HepG2 (cell line): ENCODE results near the gene SKP1. TPM values are rescaled to one million over a fixed set of nuclear protein-coding genes. Genes with fewer than 3 reads are reported as not detected.

Experiments
- CHD2 ChIP-seq: IDR thresholded peaks from 2 replicates; pipeline ENCODE4 v1.6.1; 2011; ENCODE audit warnings: low read depth, low read length, improper control_type of control experiment
- NRL ChIP-seq: sonication (generic); formaldehyde crosslinking; IDR thresholded peaks from 2 replicates; pipeline ENCODE4 v1.5.0; 2020; ENCODE audit warnings: missing genetic modification reagents, mild to moderate bottlenecking, moderate library complexity, borderline replicate concordance
- PHF21A ChIP-seq: sonication (generic); formaldehyde crosslinking; IDR thresholded peaks from 2 replicates; pipeline ENCODE4 v1.5.0; 2020; ENCODE audit warnings: mild to moderate bottlenecking, missing genetic modification reagents
- RERE ChIP-seq: IDR thresholded peaks from 2 replicates; pipeline ENCODE4 v1.6.1; 2016; ENCODE audit warnings: low read depth, missing genetic modification reagents, missing compliant biosample characterization
- SMAD9 ChIP-seq: sonication (generic); formaldehyde crosslinking; IDR thresholded peaks from 2 replicates; pipeline ENCODE4 v1.5.1; 2020; ENCODE audit warnings: mild to moderate bottlenecking, missing genetic modification reagents
- ZFYVE20 ChIP-seq: sonication (generic); formaldehyde crosslinking; IDR thresholded peaks from 2 replicates; pipeline ENCODE4 v1.8.0; 2023; ENCODE audit warnings: low read depth, mild to moderate bottlenecking, moderate library complexity, missing genetic modification reagents, borderline replicate concordance
- ZNF263 ChIP-seq: sonication (generic); formaldehyde crosslinking; IDR thresholded peaks from 2 replicates; pipeline ENCODE4 v1.4.0; 2020; ENCODE audit warnings: missing genetic modification reagents
- ZNF703 ChIP-seq: sonication (generic); formaldehyde crosslinking; IDR thresholded peaks from 2 replicates; pipeline ENCODE4 v1.5.1; 2020; ENCODE audit warnings: missing genetic modification reagents, mild to moderate bottlenecking, moderate library complexity, borderline replicate concordance
- polyA plus RNA-seq, 8 experiments: library from polyadenylated mRNA; depleted of rRNA in 3 of 8; stranded (reverse) in 7 of 8; unstranded in 1 of 8; fragments of >200 nt; fragmentation: Illumina TruSeq in 4 of 8; extraction: Trizol in 4 of 8; gene quantifications; 2 replicates each; pipeline versions ENCODE4 v1.2.1 to v1.2.3, GENCODE V29; 2011 to 2016; ENCODE audit warnings: low read depth in 4 of 8, missing spikeins in 1 of 8, mixed read lengths in 1 of 8; ENCODE audit not compliant: insufficient read depth in 1 of 8
- total RNA-seq, 5 experiments: library from RNA; depleted of rRNA; stranded (reverse); fragments of >200 nt; fragmentation: Illumina TruSeq; extraction: Trizol; gene quantifications; 2 replicates each; pipeline ENCODE4 v1.2.3, GENCODE V29; 2016; ENCODE audit warnings: low read depth in 1 of 5
- TF ChIP-seq, protein P1 (sequence below): sonication (generic); formaldehyde crosslinking; IDR thresholded peaks from 2 replicates; pipeline ENCODE4 v1.9.0; 2021; ENCODE audit warnings: missing genetic modification reagents, borderline replicate concordance
- TF ChIP-seq, protein P2 (sequence below): sonication (generic); formaldehyde crosslinking; IDR thresholded peaks from 2 replicates; pipeline ENCODE4 v1.4.0; 2020; ENCODE audit warnings: mild to moderate bottlenecking, missing genetic modification reagents, borderline replicate concordance

The SKP1 gene
- total and polyA plus RNA-seq, 2 of the 13 experiments (the other 11 are each of a cell fraction or from before 2014, with no cell fraction given): 134 to 340 TPM

- TF ChIP-seq RERE (CRISPR knock-in tag): 0 out of 2 replicates have a peak, but pooled peaks have one; percentile 24
- TF ChIP-seq ZNF703 (CRISPR knock-in tag): peak; percentile 67; the same call in 1 of the 2 replicates
- peak; percentile 71; the same call in 1 of the 2 replicates for TF ChIP-seq ZNF263 (CRISPR knock-in tag)
- TF ChIP-seq ZFYVE20 (CRISPR knock-in tag): no peak
- TF ChIP-seq, protein P1, sequence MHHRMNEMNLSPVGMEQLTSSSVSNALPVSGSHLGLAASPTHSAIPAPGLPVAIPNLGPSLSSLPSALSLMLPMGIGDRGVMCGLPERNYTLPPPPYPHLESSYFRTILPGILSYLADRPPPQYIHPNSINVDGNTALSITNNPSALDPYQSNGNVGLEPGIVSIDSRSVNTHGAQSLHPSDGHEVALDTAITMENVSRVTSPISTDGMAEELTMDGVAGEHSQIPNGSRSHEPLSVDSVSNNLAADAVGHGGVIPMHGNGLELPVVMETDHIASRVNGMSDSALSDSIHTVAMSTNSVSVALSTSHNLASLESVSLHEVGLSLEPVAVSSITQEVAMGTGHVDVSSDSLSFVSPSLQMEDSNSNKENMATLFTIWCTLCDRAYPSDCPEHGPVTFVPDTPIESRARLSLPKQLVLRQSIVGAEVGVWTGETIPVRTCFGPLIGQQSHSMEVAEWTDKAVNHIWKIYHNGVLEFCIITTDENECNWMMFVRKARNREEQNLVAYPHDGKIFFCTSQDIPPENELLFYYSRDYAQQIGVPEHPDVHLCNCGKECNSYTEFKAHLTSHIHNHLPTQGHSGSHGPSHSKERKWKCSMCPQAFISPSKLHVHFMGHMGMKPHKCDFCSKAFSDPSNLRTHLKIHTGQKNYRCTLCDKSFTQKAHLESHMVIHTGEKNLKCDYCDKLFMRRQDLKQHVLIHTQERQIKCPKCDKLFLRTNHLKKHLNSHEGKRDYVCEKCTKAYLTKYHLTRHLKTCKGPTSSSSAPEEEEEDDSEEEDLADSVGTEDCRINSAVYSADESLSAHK: peak; percentile 74; the same call in 1 of the 2 replicates
- TF ChIP-seq NRL: peak; percentile 70
- no peak for TF ChIP-seq CHD2
- 0 out of 2 replicates have a peak, but pooled peaks have one; percentile 24 for TF ChIP-seq SMAD9 (CRISPR knock-in tag)
- TF ChIP-seq, protein P2, sequence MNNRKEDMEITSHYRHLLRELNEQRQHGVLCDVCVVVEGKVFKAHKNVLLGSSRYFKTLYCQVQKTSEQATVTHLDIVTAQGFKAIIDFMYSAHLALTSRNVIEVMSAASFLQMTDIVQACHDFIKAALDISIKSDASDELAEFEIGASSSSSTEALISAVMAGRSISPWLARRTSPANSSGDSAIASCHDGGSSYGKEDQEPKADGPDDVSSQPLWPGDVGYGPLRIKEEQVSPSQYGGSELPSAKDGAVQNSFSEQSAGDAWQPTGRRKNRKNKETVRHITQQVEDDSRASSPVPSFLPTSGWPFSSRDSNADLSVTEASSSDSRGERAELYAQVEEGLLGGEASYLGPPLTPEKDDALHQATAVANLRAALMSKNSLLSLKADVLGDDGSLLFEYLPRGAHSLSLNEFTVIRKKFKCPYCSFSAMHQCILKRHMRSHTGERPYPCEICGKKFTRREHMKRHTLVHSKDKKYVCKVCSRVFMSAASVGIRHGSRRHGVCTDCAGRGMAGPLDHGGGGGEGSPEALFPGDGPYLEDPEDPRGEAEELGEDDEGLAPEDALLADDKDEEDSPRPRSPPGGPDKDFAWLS: no peak
- peak; percentile 20; the same call in 1 of the 2 replicates for TF ChIP-seq PHF21A (CRISPR knock-in tag)
Observed at GRCh38 chr5:134176511-134177368, at the start of gene SKP1 (continued).
